HEK293 (cell line): ENCODE data around the gene FBXO5.

Experiments
- CTCF ChIA-PET: fragments of 350-600 bp; formaldehyde crosslinking; extraction: SDS; loops from one replicate; lab custom pipeline; 2021; ENCODE audit warnings: antibody characterized with exemption; lab: Yijun Ruan, JAX
- POLR2A ChIA-PET: fragments of 300-600 bp; formaldehyde crosslinking; extraction: SDS; loops from one replicate; lab custom pipeline; 2020; ENCODE audit warnings: antibody characterized with exemption, inconsistent platforms; lab: Yijun Ruan, JAX
- H3K27ac ChIP-seq: fragments of 200-500 bp; sonication (Bioruptor generic); 2 replicates; pipeline ENCODE4 v1.5.1; 2014; ENCODE audit warnings: low read depth, low read length, control low read depth, inconsistent platforms; ENCODE audit errors: extremely low read depth
- H3K36me3 ChIP-seq, 2 experiments: fragments of 200-500 bp in 1 of 2; sonication (Bioruptor generic) in 1 of 2; 1 replicate in 1 of 2; 2 replicates in 1 of 2; pipeline ENCODE4 v1.5.1; 2014 to 2017; ENCODE audit warnings: inconsistent platforms in 2 of 2, low read length in 2 of 2; ENCODE audit not compliant: control insufficient read depth in 2 of 2, insufficient read depth in 1 of 2
- H3K4me1 ChIP-seq: fragments of 200-500 bp; sonication (Bioruptor generic); 2 replicates; pipeline ENCODE4 v1.5.1; 2014; ENCODE audit warnings: mild to moderate bottlenecking, low read length, inconsistent platforms; ENCODE audit not compliant: control insufficient read depth, insufficient read depth
- H3K4me3 ChIP-seq: 2 replicates; pipeline ENCODE4 v1.5.1; 2011; ENCODE audit warnings: low read depth, mild to moderate bottlenecking, control low read depth, low read length, moderate library complexity
- H3K9me3 ChIP-seq: fragments of 200-500 bp; sonication (Bioruptor generic); 2 replicates; pipeline ENCODE4 v1.5.1; 2014; ENCODE audit warnings: low read depth, low read length, inconsistent platforms; ENCODE audit not compliant: control insufficient read depth, insufficient read depth
- BCL11A ChIP-seq: fragments of 450-650 bp; formaldehyde crosslinking; IDR thresholded peaks from 2 replicates; pipeline ENCODE4 v1.5.1; 2016; ENCODE audit warnings: low read depth, missing biosample characterization, missing genetic modification characterization
- SP7 ChIP-seq: fragments of 450-650 bp; formaldehyde crosslinking; IDR thresholded peaks from 2 replicates; pipeline ENCODE4 v1.5.1; 2016; ENCODE audit warnings: missing biosample characterization, missing genetic modification characterization
- ZBTB17 ChIP-seq: fragments of 450-650 bp; formaldehyde crosslinking; IDR thresholded peaks from 2 replicates; pipeline ENCODE4 v1.5.1; 2016; ENCODE audit warnings: missing biosample characterization, missing genetic modification characterization
- ZNF184 ChIP-seq: fragments of 450-650 bp; IDR thresholded peaks from 2 replicates; pipeline ENCODE4 v1.5.1; 2018; ENCODE audit warnings: missing biosample characterization, mild to moderate bottlenecking, missing genetic modification characterization
- ZNF585B ChIP-seq: fragments of 450-650 bp; formaldehyde crosslinking; IDR thresholded peaks from 2 replicates; pipeline ENCODE4 v1.5.1; 2016; ENCODE audit warnings: missing biosample characterization, missing genetic modification characterization
- ZNF658 ChIP-seq: fragments of 450-650 bp; formaldehyde crosslinking; IDR thresholded peaks from 2 replicates; pipeline ENCODE4; 2016; ENCODE audit warnings: missing biosample characterization, missing genetic modification characterization
- ZNF707 ChIP-seq: fragments of 450-650 bp; formaldehyde crosslinking; IDR thresholded peaks from 2 replicates; pipeline ENCODE4 v1.5.1; 2016; ENCODE audit warnings: missing biosample characterization, missing genetic modification characterization
- ZNF747 ChIP-seq: fragments of 450-650 bp; formaldehyde crosslinking; IDR thresholded peaks from 2 replicates; pipeline ENCODE4 v1.5.1; 2016; ENCODE audit warnings: missing biosample characterization, missing genetic modification characterization
- ZNF837 ChIP-seq: fragments of 450-650 bp; formaldehyde crosslinking; IDR thresholded peaks from 2 replicates; pipeline ENCODE4 v1.5.1; 2016; ENCODE audit warnings: missing biosample characterization, missing genetic modification characterization
- ZSCAN23 ChIP-seq: fragments of 450-650 bp; formaldehyde crosslinking; IDR thresholded peaks from 2 replicates; pipeline ENCODE4 v1.5.1; 2016; ENCODE audit warnings: missing biosample characterization, missing genetic modification characterization
- ZSCAN30 ChIP-seq: fragments of 450-650 bp; IDR thresholded peaks from 2 replicates; pipeline ENCODE4 v1.5.1; 2018; ENCODE audit warnings: missing biosample characterization, mild to moderate bottlenecking, missing genetic modification characterization, moderate library complexity
- TF ChIP-seq, protein P1 (sequence below): fragments of 450-650 bp; formaldehyde crosslinking; IDR thresholded peaks from 2 replicates; pipeline ENCODE4 v1.5.1; 2017; ENCODE audit warnings: missing biosample characterization, mild to moderate bottlenecking, missing genetic modification characterization, moderate library complexity
- TF ChIP-seq, protein P2 (sequence below): fragments of 450-650 bp; formaldehyde crosslinking; IDR thresholded peaks from 2 replicates; pipeline ENCODE4 v1.5.1; 2016; ENCODE audit warnings: missing biosample characterization, missing genetic modification characterization
- TF ChIP-seq, protein P3 (sequence below): fragments of 450-650 bp; formaldehyde crosslinking; IDR thresholded peaks from 2 replicates; pipeline ENCODE4 v1.5.1; 2016; ENCODE audit warnings: missing biosample characterization, missing genetic modification characterization
- TF ChIP-seq, protein P4 (sequence below): fragments of 450-650 bp; formaldehyde crosslinking; IDR thresholded peaks from 2 replicates; pipeline ENCODE4 v1.5.1; 2016; ENCODE audit warnings: missing biosample characterization, missing genetic modification characterization
- TF ChIP-seq, protein P5 (sequence below): fragments of 450-650 bp; formaldehyde crosslinking; IDR thresholded peaks from 2 replicates; pipeline ENCODE4 v1.5.1; 2017; ENCODE audit warnings: missing biosample characterization, missing genetic modification characterization
- TF ChIP-seq, protein P6 (sequence below): fragments of 450-650 bp; formaldehyde crosslinking; IDR thresholded peaks from 2 replicates; pipeline ENCODE4 v1.5.1; 2016; ENCODE audit warnings: missing biosample characterization, missing genetic modification characterization
- TF ChIP-seq, protein P7 (sequence below): fragments of 450-650 bp; formaldehyde crosslinking; IDR thresholded peaks from 2 replicates; pipeline ENCODE4 v1.5.1; 2016; ENCODE audit warnings: missing biosample characterization, missing genetic modification characterization

FBXO5 gene

DNA sequence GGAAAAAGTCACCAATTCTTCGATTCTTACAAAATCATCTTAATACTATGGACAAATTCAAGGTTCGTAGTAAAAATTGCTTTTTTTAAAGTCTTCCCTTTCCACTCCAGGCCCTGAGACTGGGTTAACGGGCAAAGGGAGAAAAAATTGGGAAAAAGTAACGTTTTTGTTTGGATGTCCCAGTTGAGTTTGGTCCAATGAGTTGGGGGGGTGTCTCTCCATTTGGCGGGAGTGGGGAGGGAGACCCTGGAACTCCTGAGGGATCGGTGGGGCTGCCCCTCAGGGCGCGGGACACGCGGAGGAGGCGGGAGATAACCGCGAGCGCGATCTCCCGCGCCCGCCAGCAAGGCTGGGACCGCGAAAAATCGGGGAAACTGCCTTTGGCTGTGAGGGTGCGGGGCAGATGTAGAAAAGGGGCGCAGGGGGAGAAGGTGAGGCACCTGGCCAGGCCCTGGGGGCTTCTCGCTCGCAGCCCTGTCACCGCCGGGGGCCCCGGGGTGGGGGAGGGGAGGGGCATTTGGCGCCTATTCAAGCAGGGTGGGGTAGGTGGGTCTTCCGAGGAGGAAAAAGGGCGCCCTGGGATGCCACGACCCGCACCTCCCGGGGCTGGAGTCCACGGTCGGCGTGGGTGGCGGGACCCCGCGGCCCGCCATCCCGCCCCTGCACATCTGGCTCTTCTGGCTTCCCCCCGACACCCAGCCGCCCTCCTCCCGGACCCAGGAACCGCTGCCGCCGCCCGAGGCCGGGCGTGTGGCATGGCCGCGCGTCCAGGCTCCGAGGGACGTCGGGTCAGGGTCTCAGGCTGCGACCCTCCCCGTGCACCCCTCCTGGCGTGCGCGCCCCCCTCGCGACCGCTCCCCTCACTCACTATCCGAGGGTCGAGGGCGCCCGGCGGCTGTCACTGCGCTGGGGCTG lies 595 bp downstream of the FBXO5 start (continued):
- TF ChIP-seq ZNF658 (no peak), BCL11A (tag by site-specific recombination) (no peak), ZBTB17 (no peak)
- TF ChIP-seq, all 188 proteins: peak for 29

DNA sequence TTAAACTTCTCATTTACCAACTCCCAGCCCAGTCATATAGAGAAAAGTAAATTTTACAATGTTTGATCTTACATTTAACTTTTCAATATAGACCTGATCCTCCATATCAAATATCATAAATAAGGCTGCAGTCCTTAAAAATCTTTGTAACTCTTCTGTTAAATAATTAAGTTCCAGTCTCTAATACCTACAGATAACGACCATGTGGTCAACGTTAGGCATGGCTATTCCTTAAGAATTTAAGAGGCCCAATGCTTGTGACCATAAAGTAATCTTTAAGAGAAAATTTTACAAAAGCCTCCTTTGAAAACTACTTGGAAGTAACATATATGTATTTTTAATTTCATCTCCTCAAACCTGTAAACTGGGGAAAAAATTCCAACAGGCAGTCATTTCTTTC lies 1.6 kb downstream of the FBXO5 start:
- H3K4me1 ChIP-seq = peaks cover 4% of the 10 kb centered on the region; the same call in 1 of the 2 replicates
- H3K4me3 ChIP-seq = peak overlapping the region; percentile 100
- H3K36me3 ChIP-seq = peaks cover 10 to 60% of the 10 kb centered on the region in 2 experiments
- TF ChIP-seq, protein P1, sequence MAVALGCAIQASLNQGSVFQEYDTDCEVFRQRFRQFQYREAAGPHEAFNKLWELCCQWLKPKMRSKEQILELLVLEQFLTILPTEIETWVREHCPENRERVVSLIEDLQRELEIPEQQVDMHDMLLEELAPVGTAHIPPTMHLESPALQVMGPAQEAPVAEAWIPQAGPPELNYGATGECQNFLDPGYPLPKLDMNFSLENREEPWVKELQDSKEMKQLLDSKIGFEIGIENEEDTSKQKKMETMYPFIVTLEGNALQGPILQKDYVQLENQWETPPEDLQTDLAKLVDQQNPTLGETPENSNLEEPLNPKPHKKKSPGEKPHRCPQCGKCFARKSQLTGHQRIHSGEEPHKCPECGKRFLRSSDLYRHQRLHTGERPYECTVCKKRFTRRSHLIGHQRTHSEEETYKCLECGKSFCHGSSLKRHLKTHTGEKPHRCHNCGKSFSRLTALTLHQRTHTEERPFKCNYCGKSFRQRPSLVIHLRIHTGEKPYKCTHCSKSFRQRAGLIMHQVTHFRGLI (tag by site-specific recombination) = no peak
- TF ChIP-seq ZNF585B (tag by site-specific recombination) (no peak), ZNF747 (no peak), ZSCAN23 (tag by site-specific recombination) (no peak), ZSCAN30 (tag by site-specific recombination) (no peak), SP7 (tag by site-specific recombination) (no peak), ZNF184 (tag by site-specific recombination) (no peak), ZNF707 (tag by site-specific recombination) (no peak), ZNF837 (tag by site-specific recombination) (no peak)
- TF ChIP-seq, protein P2, sequence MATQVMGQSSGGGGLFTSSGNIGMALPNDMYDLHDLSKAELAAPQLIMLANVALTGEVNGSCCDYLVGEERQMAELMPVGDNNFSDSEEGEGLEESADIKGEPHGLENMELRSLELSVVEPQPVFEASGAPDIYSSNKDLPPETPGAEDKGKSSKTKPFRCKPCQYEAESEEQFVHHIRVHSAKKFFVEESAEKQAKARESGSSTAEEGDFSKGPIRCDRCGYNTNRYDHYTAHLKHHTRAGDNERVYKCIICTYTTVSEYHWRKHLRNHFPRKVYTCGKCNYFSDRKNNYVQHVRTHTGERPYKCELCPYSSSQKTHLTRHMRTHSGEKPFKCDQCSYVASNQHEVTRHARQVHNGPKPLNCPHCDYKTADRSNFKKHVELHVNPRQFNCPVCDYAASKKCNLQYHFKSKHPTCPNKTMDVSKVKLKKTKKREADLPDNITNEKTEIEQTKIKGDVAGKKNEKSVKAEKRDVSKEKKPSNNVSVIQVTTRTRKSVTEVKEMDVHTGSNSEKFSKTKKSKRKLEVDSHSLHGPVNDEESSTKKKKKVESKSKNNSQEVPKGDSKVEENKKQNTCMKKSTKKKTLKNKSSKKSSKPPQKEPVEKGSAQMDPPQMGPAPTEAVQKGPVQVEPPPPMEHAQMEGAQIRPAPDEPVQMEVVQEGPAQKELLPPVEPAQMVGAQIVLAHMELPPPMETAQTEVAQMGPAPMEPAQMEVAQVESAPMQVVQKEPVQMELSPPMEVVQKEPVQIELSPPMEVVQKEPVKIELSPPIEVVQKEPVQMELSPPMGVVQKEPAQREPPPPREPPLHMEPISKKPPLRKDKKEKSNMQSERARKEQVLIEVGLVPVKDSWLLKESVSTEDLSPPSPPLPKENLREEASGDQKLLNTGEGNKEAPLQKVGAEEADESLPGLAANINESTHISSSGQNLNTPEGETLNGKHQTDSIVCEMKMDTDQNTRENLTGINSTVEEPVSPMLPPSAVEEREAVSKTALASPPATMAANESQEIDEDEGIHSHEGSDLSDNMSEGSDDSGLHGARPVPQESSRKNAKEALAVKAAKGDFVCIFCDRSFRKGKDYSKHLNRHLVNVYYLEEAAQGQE (tag by site-specific recombination) = no peak
- TF ChIP-seq, protein P3, sequence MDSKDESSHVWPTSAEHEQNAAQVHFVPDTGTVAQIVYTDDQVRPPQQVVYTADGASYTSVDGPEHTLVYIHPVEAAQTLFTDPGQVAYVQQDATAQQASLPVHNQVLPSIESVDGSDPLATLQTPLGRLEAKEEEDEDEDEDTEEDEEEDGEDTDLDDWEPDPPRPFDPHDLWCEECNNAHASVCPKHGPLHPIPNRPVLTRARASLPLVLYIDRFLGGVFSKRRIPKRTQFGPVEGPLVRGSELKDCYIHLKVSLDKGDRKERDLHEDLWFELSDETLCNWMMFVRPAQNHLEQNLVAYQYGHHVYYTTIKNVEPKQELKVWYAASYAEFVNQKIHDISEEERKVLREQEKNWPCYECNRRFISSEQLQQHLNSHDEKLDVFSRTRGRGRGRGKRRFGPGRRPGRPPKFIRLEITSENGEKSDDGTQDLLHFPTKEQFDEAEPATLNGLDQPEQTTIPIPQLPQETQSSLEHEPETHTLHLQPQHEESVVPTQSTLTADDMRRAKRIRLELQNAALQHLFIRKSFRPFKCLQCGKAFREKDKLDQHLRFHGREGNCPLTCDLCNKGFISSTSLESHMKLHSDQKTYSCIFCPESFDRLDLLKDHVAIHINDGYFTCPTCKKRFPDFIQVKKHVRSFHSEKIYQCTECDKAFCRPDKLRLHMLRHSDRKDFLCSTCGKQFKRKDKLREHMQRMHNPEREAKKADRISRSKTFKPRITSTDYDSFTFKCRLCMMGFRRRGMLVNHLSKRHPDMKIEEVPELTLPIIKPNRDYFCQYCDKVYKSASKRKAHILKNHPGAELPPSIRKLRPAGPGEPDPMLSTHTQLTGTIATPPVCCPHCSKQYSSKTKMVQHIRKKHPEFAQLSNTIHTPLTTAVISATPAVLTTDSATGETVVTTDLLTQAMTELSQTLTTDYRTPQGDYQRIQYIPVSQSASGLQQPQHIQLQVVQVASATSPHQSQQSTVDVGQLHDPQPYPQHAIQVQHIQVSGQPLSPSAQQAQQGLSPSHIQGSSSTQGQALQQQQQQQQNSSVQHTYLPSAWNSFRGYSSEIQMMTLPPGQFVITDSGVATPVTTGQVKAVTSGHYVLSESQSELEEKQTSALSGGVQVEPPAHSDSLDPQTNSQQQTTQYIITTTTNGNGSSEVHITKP (tag by site-specific recombination) = no peak
- TF ChIP-seq, protein P4, sequence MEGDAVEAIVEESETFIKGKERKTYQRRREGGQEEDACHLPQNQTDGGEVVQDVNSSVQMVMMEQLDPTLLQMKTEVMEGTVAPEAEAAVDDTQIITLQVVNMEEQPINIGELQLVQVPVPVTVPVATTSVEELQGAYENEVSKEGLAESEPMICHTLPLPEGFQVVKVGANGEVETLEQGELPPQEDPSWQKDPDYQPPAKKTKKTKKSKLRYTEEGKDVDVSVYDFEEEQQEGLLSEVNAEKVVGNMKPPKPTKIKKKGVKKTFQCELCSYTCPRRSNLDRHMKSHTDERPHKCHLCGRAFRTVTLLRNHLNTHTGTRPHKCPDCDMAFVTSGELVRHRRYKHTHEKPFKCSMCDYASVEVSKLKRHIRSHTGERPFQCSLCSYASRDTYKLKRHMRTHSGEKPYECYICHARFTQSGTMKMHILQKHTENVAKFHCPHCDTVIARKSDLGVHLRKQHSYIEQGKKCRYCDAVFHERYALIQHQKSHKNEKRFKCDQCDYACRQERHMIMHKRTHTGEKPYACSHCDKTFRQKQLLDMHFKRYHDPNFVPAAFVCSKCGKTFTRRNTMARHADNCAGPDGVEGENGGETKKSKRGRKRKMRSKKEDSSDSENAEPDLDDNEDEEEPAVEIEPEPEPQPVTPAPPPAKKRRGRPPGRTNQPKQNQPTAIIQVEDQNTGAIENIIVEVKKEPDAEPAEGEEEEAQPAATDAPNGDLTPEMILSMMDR (tag by site-specific recombination) = no peak
- TF ChIP-seq, protein P5, sequence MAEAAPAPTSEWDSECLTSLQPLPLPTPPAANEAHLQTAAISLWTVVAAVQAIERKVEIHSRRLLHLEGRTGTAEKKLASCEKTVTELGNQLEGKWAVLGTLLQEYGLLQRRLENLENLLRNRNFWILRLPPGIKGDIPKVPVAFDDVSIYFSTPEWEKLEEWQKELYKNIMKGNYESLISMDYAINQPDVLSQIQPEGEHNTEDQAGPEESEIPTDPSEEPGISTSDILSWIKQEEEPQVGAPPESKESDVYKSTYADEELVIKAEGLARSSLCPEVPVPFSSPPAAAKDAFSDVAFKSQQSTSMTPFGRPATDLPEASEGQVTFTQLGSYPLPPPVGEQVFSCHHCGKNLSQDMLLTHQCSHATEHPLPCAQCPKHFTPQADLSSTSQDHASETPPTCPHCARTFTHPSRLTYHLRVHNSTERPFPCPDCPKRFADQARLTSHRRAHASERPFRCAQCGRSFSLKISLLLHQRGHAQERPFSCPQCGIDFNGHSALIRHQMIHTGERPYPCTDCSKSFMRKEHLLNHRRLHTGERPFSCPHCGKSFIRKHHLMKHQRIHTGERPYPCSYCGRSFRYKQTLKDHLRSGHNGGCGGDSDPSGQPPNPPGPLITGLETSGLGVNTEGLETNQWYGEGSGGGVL (tag by site-specific recombination) = no peak
- TF ChIP-seq, protein P6, sequence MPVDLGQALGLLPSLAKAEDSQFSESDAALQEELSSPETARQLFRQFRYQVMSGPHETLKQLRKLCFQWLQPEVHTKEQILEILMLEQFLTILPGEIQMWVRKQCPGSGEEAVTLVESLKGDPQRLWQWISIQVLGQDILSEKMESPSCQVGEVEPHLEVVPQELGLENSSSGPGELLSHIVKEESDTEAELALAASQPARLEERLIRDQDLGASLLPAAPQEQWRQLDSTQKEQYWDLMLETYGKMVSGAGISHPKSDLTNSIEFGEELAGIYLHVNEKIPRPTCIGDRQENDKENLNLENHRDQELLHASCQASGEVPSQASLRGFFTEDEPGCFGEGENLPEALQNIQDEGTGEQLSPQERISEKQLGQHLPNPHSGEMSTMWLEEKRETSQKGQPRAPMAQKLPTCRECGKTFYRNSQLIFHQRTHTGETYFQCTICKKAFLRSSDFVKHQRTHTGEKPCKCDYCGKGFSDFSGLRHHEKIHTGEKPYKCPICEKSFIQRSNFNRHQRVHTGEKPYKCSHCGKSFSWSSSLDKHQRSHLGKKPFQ (tag by site-specific recombination) = no peak
- TF ChIP-seq, protein P7, sequence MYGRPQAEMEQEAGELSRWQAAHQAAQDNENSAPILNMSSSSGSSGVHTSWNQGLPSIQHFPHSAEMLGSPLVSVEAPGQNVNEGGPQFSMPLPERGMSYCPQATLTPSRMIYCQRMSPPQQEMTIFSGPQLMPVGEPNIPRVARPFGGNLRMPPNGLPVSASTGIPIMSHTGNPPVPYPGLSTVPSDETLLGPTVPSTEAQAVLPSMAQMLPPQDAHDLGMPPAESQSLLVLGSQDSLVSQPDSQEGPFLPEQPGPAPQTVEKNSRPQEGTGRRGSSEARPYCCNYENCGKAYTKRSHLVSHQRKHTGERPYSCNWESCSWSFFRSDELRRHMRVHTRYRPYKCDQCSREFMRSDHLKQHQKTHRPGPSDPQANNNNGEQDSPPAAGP (tag by site-specific recombination) = no peak
- no peaks in the 10 kb centered on the region for H3K9me3 ChIP-seq
- ChIA-PET POLR2A (interaction anchor here (0.7 kb wide), 1 partner anchor 338 kb away, joined by 6 read pairs; no protein-coding TSS in a partner anchor), CTCF (interaction anchor here (0.6 kb wide), 1 partner anchor 161 kb away, joined by 6 read pairs; no protein-coding TSS in a partner anchor)
- H3K27ac ChIP-seq = no peak overlapping the region
